Left renal pelvis (tissue), 4 donors: Measurements from ENCODE around the gene IGFBP2. TPM values are rescaled to one million over a fixed set of nuclear protein-coding genes. Genes with fewer than 3 reads are reported as not detected.
A peak's percentile ranks its signal among the peaks of the same experiment; 100 is the strongest.

Experiments used
- DNase-seq, 4 donors: peaks; one replicate each; pipeline ENCODE4 v3.0.0-alpha.2; 2013; ENCODE audit warnings: low read depth in 4 of 4, low spot score in 3 of 4
- polyA plus RNA-seq, 4 donors: library from polyadenylated mRNA; unstranded; fragments of 120-200 nt; gene quantifications; one replicate each; pipeline ENCODE4 v1.2.1, GENCODE V29; 2013; ENCODE audit not compliant: insufficient read length in 4 of 4

Gene IGFBP2
- polyA plus RNA-seq, 4 donors: 109 to 285 (median 197) TPM

GRCh38 chr2:216678813-216679657, 45.8 kb downstream of the IGFBP2 start:
- DNase-seq: no peak

DNA sequence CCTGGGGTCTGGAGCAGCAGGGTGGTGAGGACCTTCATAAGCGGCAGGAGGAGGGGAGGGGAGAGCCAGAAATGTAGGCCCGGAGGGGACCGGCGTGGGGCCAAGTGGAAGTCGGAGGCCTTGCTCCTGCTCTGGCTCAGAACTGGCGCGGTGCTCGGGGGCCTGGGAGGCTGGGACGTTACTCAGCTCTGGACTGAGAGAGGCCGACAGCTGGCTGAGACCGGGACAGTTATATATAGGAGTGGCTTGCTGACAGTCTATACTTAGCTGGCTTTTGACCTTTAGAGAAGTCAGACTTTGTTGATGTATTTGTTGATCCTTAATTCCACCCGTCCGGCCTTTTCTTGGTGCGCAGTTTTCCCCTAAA, 46.4 kb downstream of the IGFBP2 start:
- no peak for DNase-seq

- DNase-seq: no peak
Measured at GRCh38 chr2:216680951-216681629, 47.9 kb downstream of the IGFBP2 start.

GRCh38 chr2:216681683-216682082, 48.5 kb downstream of the IGFBP2 start:
- no peak for DNase-seq

DNA sequence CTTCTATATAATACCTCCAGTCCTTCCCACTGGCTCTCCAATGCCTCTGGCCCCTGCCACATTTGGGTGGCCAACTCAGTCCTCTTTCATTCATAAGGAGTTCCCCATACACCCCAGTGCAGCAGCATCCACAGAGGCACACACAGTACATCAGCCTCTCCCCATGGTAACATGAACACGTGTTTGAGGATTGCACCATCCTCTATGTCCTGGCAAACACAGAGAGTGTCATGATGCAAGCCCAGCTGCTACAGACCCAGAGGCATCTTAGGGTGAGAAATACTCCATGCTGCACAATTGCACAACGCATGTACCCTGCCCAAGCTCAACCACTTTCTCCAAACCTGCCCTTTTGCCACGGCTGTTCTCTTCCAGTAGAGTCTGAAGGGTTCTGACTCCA, 50.6 kb downstream of the IGFBP2 start:
- no peak for DNase-seq

DNA sequence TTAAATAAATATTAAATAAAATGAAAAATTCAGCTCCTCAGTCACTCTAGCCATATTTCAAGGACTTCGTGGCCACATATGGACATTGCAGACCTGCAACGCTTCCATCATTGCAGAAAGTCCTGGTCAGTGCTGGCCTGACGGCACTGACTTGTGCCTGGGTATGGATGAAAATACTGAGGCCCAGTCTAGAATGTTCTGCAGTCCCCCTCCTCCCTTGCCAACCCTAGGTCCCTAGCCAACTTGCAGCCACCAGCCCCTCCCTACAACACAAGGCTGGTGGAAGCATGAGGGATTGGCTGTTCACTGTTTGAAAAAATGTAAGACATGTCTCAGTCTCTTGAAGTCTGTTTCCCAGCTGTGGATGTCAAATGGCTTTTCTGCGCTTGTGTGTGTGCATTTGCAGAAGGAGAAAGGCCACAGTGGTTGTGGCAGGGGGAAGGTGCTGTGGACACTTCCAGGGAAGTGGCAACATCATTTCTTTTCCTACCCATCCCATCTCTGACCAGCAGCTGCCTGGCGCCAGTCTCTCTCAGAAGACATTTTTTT, 52.2 kb downstream of the IGFBP2 start:
- no peak for DNase-seq

DNA sequence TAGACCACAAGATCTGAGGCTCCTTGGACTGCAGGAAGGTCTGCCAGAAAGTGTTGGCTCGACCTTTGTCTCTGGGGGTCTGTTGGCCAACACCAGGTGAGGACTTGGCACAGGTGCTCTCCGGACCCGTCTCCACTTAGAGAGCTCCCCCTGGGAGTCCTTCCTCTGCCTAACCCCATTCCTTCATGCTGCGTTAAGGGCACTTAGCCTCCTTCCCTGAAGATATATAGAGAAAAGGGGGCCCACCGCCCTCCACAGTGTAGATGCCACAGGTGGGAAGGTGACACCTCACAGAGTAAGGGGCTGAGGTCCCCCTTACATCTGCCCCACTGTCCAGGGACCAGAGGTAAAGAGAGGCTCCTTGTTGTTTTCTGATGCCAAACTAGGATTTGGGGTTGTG, 53.9 kb downstream of the IGFBP2 start:
- DNase-seq: no peak

- DNase-seq: no peak
Measured at GRCh38 chr2:216687646-216688045, 54.4 kb downstream of the IGFBP2 start.

- no peak for DNase-seq
Measured at GRCh38 chr2:216688731-216689340, 55.6 kb downstream of the IGFBP2 start.

- no peak for DNase-seq
Measured at GRCh38 chr2:216689397-216689796, 56.2 kb downstream of the IGFBP2 start.

DNA sequence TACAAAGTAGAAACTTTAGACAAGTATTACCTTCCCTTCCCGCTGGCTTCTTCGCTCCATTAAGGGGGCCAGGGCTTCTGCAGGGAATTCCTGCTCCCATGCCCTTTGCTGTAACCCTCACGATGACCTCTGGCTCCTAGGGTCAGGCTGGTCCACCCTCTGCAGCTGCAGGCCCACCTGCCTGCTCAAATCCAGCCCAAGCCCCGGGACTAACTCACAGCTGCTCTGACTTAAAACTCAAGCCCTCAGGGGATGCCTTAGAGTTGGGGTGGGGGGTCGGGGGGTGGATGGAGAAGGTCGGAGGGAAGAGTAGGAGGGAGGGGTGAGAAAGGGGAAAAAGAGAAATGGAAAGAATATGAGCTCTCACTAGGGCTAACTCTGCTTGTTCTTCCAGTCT, 57.2 kb downstream of the IGFBP2 start:
- no peak for DNase-seq

DNA sequence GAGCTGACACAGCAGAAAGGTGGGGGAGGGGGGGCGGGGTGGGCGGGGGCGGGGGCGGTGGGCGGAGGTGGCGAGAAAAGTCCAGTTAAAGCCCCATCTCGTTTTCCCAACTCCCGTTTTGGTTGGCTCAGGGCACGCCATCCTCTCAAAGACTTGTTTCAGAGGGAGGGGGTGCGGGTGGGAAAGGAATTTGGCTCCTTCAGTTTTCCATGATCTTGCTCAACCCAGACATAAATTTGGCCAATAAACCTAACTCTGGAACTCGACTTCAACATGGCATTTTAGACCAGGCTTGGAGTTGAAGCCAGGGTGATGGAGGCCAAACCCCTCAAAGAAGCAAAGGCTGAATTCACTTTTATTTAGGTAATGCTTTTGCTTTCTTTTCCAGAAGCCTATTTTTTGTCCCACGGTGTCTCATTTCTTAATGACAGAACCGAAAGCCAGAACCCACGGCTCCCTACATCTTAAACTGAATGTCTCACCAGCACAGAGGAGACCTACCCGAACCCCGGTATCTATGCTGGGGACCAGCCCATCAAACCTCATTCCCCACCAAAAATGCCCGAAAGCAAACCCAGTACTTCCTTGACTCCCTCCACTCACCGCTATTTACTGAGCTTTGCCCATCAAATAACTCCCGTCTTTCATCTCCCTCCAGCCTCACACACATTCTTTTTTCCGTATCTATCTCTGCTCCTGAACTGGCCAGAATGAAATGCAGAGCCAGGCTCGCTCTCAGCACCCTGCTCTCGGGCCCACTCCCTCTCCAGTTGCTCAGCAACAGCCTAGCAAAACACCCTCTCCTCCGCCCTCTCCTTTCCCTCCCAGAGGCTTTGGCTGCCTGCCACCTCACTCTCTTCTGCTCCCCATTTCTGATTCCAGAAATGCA, 57.9 kb downstream of the IGFBP2 start:
- DNase-seq: peak in 1 of 4 donors; percentile 82

- DNase-seq: no peak
Measured at GRCh38 chr2:216692636-216693413, 59.6 kb downstream of the IGFBP2 start.

GRCh38 chr2:216693414-216694080, 60.3 kb downstream of the IGFBP2 start:
- DNase-seq: no peak

DNA sequence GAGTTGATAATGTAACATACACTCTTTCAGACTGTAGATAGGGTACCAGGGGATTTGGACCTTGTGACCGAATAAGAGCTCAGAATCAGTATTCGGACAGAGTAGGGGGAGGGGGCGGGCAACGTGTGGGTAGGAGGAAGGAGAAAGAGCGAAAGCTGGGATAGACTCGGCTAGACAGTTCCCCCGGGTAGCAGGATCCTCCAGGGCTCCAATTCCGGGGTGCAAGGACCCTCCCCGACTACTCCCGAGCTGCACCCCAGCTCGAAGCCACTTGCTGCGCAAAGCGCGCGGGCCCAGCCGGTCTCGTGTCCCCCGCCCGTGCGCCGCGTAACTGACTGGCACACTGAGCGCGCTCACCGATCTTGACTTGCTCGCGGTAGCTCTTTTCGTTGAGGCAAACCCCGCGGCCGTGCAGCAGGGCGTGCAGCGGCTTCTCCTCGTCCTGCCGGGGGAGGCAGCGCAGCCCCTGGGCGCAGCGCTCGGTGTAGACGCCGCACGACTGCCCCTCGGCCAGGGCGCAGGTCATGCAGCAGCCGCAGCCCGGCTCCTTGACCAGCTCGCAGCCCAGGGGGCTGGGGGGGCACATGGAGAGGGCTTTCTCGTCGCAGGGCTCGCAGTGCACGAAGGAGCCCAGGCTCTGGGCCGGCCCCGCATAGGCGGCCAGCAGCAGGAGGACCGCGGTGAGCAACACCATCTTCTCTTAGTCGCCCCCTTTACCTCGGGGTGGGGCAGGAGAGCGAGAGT, 61.0 kb downstream of the IGFBP2 start:
- DNase-seq: no peak

GRCh38 chr2:216694826-216695217, 61.6 kb downstream of the IGFBP2 start:
- no peak for DNase-seq

GRCh38 chr2:216695401-216695821, 62.2 kb downstream of the IGFBP2 start, which contains the start of gene IGFBP5:
Gene IGFBP5 (minus strand): TSS chr2:216695549. CDS start chr2:216694775, 774 bp downstream.
- peak in 3 of 4 donors; percentile 83 to 92 (median 83) for DNase-seq

DNA sequence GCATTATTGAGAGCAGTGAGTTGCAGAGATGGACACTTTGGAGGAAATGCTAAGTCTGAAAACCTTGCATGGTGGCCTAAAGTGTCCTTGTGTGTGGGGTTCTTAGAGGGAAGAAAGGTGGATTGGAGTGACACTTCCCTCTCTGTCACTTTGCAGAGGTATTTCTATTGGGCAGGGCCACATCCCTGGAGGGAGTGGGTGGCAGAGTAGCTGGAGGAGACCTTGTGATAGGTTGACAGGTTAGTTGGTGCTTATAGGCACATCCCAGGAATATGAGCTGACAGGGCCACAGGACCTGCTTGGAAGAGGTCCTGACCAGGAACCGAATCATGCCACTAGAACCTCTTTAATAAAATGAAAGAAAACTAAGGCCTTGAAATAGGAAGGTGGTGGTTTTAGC, 63.1 kb downstream of the IGFBP2 start:
- DNase-seq: no peak
